ENCODE measurements around the gene SMURF2.

DNA sequence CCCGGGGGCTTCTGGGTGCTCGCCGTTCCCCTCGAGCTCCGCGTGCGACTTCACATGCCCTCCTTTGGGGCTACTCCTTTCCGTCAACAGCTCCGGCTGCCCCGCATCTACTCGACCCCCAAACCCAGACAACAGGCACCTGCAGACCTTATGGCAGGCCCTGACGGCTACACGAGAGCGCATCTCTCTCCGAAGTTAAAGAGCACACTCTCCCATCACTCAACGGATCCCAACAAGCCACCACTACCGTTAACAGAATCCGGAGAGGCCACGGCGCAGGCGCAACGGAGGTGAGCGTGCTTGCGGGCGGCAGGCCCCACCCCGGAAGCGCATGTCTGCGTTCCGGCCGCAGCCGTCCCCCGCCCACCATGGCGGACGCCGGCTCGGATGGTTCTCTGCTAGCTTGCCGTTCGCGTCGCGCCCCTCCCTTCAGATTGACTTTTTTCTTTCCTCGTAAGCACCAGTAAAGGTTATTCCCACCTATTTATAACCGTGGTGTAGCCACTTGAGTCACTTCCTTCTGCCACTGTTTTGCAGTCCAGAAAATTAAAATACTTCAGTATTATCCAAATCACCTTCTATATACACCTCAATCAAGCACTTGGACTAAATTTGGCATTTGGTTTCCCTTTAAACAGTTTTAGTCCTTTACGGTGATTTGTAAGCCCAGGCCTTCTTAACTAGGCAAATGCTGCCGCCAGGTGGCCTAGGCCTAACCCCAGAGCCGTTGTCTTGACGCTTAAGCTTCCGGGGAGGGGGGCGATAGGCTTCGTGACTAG, 165.1 kb downstream of the SMURF2 start, which contains the start of gene POLG2:
- TF ChIP-seq, protein P1, sequence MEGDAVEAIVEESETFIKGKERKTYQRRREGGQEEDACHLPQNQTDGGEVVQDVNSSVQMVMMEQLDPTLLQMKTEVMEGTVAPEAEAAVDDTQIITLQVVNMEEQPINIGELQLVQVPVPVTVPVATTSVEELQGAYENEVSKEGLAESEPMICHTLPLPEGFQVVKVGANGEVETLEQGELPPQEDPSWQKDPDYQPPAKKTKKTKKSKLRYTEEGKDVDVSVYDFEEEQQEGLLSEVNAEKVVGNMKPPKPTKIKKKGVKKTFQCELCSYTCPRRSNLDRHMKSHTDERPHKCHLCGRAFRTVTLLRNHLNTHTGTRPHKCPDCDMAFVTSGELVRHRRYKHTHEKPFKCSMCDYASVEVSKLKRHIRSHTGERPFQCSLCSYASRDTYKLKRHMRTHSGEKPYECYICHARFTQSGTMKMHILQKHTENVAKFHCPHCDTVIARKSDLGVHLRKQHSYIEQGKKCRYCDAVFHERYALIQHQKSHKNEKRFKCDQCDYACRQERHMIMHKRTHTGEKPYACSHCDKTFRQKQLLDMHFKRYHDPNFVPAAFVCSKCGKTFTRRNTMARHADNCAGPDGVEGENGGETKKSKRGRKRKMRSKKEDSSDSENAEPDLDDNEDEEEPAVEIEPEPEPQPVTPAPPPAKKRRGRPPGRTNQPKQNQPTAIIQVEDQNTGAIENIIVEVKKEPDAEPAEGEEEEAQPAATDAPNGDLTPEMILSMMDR (IDR thresholded peaks at IDR 0.05; ENCODE audit: insufficient read depth, low read depth, low read length) = peak; percentile 47
- no peak for TF ChIP-seq EZH2 (IDR thresholded peaks at IDR 0.05; ENCODE audit: insufficient read depth, low read length)

All from astrocyte (in vitro differentiated cells and primary cell).